ENCODE results near the gene LIMS1.
"Not testable (repeated sequence)": the region's sequence is repeated elsewhere in the genome, so short reads cannot be mapped to it uniquely, and the experiment has no call there.

Gene LIMS1

DNA sequence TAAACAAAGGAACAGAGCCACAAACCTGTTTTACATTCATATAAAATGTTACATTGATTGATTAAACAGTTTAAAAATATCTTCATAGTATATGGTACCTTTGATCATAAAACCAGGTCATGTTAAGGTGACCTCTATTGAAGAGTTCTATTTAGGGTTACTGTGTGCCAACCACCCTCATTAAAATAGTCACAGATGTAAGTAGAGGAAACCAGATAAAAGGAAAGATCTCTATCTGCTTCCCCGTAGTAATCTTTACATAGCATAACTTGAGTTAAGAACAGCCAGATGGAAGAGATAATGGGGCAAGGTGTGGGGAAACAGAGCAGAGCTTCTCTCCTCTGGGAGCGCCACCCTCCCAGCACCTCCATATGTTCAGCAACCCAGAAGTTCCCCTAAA is 117.2 kb downstream of the LIMS1 start:
- not testable (repeated sequence) for H3K4me3 ChIP-seq (ENCODE audit: low read depth, low read length)

DNA sequence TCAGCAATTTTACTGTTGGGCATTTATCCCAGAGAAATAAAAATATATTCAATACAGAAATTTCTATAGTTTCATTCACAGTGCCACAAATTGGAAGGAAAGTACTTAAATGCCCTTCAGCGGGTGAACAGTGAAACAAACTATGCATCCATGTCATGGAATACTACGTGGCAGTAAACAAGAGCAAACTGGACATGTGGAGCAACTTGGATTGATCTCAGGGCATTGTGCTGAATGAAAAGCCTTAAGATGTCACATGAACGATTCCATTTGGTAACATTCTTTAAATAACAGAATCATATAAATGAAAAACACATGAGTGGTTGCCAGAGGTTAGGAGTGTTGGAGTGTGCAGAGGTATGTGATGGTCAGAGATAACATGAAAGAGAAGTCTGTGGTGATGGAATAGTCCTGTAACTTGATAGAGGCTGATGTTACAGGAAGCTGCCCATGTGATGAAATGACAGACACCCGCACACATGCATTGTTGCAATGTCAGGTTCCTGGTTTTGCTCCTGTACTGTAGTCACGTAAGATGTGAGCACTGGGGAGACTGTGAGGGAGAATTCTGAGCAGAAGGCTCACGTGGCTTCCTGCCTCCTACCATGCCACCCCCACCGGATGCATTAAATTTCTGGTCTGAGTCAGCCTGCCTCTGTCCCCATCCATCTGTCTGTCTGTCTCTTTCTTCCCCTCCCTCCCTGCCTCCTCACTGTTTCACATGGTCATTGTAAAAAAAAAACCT is 118.1 kb downstream of the LIMS1 start:
- H3K4me3 ChIP-seq (ENCODE audit: low read depth, low read length) = not testable (repeated sequence)

DNA sequence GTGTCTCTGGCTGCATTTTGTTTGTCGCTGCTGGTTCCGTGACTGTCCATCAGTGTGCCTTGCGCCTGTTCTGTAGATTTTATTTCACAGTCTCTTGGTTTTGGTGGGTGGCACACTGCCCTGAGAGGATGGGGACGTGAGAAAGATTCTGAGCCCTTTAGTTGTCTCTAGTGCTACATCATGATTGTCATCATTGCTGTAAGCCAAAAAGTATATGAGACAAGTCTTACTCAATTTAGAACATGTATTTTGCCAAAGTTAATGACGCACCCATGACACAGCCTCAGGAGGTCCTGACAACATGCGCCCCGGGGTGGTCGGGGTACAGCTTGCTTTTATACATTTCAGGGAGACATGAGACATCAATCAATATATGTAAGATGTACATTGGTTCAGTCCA is 119.2 kb downstream of the LIMS1 start:
- H3K4me3 ChIP-seq (ENCODE audit: low read depth, low read length) = not testable (repeated sequence)

DNA sequence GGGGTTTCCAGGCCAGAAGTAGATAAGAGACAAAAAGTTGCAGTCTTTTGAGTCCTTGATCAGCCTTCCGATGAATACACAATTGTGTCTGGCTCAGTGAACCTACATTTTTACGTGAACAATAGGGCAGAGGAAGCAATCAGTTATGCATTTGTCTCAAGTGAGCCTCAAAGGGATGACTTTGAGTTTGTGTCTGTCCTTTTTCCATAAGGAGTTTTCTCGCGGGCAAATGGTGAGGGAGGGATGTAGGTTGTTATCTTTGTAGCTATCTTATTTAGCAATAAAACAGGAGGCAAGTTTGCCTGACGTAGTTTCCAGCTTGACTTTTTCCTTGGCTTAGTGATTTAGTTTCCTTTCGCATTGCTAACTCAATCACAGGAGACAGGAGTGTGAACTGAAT is 119.6 kb downstream of the LIMS1 start:
- H3K4me3 ChIP-seq (ENCODE audit: low read depth, low read length) = not testable (repeated sequence)

DNA sequence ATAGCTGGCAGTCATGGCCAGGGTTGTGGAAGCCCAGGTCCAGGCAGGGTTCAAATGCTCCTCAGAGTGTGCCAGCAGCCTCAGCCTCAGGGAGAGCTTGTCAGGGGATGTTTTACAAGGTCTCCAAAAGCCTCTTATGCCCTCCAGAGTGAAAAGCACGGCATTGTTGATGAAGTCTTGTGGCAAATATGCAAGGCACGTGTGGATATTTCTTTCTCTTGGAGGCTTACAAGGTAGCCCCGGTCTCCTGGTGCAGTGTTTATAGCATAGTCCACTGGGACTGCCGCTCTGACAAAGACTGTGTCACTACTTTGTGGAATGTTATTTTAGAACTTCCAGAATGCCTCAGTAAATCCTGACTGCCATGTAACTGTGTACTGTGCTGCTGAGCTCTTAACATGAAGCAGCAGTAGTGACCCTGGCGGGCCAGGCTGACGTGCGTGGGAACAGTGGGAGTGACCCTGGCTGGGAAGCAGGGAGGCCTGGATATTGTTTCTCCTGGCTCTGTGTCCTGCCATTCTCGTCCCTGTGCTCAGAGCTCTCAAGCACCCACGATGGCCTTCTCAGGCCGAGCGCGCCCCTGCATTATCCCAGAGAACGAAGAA is 120.4 kb downstream of the LIMS1 start:
- not testable (repeated sequence) for H3K4me3 ChIP-seq (ENCODE audit: low read depth, low read length)

DNA sequence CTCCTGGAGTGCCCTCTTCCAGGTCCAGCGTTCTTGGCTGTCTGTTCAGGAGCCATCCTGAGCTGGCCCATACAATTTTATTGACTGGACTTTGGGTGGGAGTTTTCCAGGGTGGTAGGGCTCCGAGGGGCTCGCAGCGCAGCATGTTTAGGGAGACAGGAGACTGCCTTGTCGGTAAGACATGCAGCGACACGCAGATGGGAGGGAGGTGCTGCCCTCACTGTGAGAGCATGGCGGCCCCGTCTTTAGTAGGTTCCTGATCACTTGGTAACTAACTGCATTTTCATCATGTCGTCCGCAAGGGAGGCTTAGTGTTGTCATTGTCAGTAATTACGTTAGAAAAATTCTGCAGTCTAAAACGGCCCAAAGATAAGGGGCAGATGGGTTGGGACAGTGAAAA is 121.0 kb downstream of the LIMS1 start:
- not testable (repeated sequence) for H3K4me3 ChIP-seq (ENCODE audit: low read depth, low read length)

DNA sequence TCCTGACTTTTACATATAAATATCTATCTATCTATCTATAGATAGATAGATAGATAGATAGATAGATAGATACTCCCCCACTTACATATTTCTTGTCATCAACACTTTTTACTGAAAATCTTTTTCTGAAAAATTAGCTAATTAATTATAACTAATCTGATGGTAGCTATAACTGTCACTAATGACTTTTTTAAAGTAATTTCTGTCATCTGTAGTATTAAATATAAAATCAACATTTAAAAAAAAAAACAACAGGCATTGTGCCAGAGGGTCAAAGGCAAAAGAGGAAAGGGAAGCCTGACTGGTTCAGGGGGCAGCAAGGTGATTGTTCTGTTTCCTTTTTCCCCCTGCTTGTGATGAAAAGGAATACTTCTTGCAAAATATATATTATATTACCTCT is 122.0 kb downstream of the LIMS1 start:
- H3K4me3 ChIP-seq (ENCODE audit: low read depth, low read length) = not testable (repeated sequence)

DNA sequence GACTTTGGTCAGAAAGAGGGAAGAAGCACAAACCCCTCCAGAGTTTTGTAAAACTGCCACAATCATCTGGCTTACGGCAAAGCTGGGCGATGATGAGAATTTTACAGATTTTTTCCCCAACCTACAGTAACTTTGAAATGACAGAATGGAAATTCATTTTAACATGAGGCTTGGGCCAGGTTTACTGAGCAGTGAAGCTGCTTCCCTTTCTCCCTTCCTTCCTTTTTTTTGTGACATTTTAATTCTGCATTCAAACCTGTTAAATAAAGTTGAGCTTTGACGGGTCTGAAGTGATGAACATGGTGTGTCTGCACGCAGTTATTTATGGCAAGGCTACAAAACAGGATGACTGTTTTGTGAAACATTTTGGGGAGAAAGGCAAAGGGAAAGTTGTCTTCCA is 123.2 kb downstream of the LIMS1 start:
- not testable (repeated sequence) for H3K4me3 ChIP-seq (ENCODE audit: low read depth, low read length)

DNA sequence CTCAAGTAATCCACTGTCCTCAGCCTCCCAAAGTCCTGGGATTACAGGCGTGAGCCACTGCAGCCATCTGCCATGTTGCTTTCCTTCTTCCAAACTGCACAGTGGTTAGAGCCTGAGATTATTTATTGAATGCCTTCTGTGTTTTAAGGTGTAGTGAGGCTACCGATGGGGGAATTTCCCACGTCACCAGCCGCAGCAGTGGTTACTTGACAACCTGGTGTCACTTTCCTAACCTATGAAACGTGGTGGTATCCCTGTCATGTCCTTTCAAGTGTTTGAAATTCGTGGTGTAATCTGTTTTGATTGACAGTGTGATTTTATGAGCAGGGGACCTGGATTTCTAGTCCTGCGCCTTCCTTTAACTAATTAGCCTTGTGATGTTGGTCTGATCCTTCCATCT is 124.3 kb downstream of the LIMS1 start:
- H3K4me3 ChIP-seq (ENCODE audit: low read depth, low read length) = not testable (repeated sequence)

DNA sequence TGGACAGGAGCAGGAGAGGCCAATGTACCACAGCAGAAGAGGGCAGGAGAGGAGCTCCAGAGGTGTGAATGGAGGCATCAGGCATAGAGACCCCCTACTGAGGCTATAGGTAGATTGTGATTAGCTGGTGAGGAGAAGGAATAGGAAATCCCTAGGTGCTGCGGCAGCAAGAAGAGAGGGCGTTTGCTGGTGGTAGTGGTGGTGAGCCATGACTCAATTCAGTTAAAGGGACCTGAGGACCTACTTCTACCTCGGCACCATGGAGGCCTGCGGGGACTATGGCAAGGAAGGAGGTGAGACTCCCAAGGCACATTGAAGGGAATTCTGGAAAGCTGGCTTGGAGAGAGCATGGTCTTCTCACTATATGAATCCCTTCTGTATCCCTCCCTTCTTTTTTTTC is 127.2 kb downstream of the LIMS1 start:
- not testable (repeated sequence) for H3K4me3 ChIP-seq (ENCODE audit: low read depth, low read length)

DNA sequence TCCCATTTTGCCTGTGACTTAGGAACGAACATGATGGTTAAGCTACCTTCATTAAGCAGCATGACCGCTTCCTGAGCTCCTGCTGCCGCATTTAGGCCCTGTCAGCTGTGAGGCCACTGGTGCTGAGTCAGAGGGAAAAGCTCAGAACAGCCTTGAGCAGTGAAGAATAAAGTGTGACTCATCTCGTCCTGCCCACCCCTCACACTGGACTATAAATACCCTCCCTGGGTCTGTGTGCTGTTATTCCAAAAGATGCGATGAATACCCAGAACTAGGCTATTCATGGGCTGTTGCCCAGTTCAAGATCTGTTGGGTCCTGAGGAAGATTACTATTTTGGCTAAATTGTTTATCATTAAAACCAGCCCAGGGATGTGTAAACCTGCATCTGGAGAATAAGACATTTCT is 127.9 kb downstream of the LIMS1 start:
- H3K4me3 ChIP-seq (ENCODE audit: low read depth, low read length) = not testable (repeated sequence)

DNA sequence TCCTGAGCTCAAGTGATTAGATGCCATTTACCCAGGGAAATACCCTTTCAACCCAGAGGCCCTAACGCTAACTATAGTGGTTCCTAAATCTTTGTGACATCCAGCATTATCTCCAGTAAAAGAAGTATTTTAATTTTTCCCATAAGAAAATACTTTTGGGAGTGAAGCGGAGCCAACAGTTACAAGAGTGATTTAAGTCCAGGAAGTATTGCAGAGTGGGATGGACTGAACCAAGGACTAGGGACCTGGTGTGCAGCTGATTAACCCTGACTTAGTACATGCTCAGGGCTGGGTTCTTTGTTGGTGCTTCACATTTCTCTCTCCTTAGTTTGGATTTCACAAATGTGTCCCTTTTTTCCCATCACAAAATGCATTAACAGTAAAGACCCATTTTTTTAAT is 129.1 kb downstream of the LIMS1 start:
- not testable (repeated sequence) for H3K4me3 ChIP-seq (ENCODE audit: low read depth, low read length)

DNA sequence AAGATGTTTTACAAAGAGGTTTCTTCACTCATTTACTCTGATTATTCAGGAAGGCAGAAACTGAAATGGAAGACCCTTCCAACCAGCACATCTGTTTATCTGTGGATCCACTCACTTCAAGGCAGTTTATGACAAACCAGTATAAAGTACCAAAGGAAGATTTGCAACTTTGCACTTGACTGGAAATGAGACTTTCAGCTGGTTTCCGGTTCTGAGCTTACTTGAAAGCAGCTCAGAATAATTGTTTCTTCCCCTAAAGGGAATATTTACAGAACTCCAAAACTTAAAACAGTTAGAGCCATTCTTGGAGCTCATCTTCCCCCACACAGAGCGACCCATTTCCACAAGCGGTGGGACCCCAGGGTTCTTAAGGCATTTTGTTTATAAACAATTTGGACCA is 129.8 kb downstream of the LIMS1 start:
- not testable (repeated sequence) for H3K4me3 ChIP-seq (ENCODE audit: low read depth, low read length)

DNA sequence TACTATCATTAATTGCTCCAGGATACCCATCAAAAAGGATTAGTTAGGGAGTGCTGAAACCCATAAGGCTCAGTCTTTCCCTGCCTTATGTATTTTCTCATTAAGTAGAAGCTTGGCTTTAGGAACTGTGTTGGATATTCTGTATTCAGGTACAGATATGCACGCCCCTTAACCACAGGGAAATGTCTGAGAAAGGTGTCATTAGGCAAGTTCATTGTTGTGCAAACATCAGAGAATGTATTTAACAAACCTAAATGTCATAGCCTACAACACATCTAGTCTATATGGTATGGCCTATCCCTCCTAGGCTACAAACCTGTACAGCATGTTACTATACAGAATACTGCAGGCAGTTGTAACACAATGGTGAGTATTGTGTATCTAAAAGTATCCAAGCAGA is 130.7 kb downstream of the LIMS1 start:
- H3K4me3 ChIP-seq (ENCODE audit: low read depth, low read length) = not testable (repeated sequence)

DNA sequence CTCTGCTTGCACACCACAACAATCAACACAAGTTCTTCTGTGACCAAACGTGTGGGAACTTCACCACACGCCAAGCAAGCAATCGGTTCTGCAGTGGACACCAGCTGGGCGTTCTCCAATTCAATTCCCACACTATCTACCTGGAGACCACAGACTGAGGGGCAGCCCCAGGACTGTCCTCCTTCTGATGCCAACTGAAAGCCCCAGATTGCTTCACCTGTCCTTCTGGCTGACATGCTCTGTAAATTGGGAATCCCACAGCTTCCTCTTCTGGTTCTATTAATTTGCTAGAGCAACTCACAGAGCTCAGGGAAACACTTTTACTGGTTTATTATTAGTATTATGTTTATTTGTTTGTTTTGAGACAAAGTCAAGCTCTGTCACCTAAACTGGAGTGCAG is 131.7 kb downstream of the LIMS1 start:
- H3K4me3 ChIP-seq (ENCODE audit: low read depth, low read length) = not testable (repeated sequence)

DNA sequence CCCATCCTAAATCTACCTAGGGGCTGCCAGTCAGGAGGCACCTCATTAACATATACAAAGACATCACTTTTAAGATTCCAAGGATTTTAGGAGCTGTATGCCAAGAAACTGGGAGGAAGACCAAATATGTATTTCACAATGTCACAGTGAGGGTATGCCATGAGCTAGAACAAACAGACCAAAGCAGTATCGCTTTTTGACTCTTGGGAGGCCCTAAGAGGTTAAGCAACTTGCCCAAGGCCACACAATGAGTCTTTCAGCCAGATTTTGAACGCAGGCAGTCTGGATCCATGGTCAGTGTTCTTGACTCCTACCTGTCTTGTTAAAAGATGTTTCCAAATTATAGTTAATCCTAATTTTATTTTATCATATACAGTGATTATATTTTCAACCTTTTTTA is 132.9 kb downstream of the LIMS1 start:
- not testable (repeated sequence) for H3K4me3 ChIP-seq (ENCODE audit: low read depth, low read length)

DNA sequence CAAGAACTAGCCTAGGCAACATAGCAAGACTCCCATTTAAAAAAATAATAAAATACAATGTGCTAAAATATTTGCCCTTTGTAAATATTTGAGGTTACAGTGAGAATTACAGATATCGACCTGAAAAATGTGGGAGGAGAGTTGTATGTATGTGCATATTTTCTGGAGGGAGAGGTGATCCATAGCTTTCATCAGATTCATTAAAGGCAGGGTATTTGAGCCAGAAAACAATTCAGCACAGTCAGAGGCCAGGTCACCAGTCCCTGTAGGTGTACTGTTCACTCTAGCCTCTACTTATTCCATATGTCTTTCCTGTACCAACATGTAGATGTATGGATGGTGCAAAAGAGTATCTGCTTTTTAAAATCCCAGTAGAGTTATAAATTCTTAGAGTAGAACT is 136.0 kb downstream of the LIMS1 start:
- not testable (repeated sequence) for H3K4me3 ChIP-seq (ENCODE audit: low read depth, low read length)

DNA sequence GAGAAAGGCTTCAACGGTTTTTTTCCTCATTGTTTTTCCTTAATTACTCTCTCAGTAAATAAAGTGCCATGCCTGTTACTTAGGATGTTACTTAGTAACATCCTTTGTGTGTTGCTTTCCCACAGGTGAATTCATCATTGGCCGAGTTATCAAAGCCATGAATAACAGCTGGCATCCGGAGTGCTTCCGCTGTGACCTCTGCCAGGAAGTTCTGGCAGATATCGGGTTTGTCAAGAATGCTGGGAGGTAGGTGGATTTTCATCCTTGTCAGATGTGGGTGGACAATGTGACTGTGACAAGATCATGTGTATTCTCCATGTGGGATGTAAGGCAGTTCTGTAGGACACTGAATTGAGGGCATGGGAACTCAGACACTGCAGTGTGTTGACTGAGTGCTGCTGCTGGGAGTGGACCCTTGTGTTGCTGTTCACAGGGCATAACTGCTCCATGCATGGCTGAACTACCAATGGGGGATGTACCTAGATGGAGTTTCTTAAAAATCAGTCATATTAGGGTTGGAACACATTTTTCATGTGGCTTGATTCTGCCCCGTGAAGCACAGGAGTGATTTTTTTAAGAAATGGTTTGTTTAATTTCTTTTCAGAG is 138.0 kb downstream of the LIMS1 start:
- not testable (repeated sequence) for H3K4me3 ChIP-seq (ENCODE audit: low read depth, low read length)

DNA sequence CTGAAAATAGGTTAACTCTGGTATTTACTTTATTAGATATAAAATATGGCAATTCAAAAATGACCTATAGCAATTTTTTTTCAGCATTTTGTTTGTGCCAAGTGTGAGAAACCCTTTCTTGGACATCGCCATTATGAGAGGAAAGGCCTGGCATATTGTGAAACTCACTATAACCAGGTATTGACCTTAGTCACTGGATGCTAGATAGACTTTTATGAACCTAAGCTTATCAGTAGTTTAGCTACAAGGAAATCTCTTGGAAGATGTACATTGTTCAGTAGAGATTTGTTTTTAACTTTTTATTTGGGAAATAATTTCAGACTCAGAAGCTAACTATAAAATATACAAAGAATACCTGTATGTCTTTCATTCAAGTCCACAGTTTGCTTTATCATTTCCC is 142.3 kb downstream of the LIMS1 start:
- not testable (repeated sequence) for H3K4me3 ChIP-seq (ENCODE audit: low read depth, low read length)

DNA sequence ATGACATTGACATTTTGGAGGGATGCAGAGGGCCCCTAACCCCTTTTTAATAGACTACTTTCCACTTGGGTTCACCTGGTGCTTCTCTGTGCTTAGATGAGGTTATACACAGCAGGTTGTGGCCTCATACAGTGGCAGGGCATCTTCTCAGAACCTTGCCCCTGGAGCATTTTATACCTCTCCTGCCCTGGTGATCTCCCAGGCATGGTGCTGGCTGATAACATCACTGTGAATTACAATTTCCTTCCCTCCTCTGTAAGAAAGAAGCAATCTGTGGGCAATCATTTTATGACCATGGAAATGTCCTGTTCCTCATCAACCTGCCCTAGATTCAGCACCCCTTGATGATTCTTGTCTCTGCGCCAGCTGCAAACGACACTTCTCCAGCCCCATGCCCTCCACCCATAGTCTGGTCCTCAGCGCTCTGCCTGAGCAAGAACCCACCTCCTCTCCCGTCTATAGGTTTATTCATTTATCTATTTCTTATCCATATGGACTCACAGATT is 143.0 kb downstream of the LIMS1 start:
- H3K4me3 ChIP-seq (ENCODE audit: low read depth, low read length) = not testable (repeated sequence)

DNA sequence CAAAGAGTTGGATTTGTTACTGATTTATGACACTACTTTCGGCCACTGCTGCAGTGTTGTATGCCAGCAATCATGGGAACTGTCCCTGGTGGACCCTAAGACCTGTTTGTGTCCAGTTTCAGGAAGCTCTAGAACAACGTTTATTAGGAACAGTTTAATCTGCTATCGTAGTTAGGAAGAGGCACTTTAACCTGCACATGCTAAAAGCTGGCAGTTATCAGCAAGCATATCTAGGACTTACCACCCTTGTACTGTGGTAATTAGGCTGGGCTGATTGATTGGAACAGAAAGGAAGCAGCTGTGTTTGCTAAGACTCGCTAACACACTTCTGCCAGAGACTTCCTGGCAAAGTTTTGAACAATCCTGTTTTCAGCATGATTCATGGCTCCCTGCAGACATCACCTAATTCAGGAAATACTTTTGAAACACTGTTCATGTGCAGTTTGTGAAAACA is 144.0 kb downstream of the LIMS1 start:
- not testable (repeated sequence) for H3K4me3 ChIP-seq (ENCODE audit: low read depth, low read length)

DNA sequence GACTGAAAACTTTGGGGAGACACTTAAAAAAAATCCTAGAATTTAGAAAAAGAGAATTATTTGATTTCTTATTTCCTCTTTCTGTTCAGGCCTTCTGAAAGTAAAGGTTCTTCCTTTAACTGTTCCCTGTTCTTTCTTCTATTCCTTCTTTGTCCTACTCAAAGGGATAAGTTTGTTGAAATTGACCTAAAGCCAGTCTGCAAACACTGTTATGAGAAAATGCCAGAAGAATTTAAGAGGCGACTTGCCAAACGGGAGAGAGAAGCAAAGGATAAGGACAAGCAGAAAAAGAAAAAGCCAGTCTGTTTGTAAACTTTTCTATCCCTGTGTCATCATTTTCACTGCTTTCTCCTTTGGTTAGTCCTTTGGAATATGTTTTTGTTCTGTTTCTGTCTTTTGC is 146.5 kb downstream of the LIMS1 start:
- not testable (repeated sequence) for H3K4me3 ChIP-seq (ENCODE audit: low read depth, low read length)
